Jurkat, Clone E6-1 (cell line): ENCODE data around the gene ATXN1.

Experiments
- DNase-seq: peaks from one replicate; pipeline ENCODE4 v3.0.0-alpha.2; 2011; ENCODE audit warnings: low read depth, low spot score
- H3K4me3 ChIP-seq: 2 replicates; pipeline ENCODE4 v1.5.1; 2011; ENCODE audit warnings: mild to moderate bottlenecking, low read length, control low read depth, moderate library complexity

ATXN1 gene

DNA sequence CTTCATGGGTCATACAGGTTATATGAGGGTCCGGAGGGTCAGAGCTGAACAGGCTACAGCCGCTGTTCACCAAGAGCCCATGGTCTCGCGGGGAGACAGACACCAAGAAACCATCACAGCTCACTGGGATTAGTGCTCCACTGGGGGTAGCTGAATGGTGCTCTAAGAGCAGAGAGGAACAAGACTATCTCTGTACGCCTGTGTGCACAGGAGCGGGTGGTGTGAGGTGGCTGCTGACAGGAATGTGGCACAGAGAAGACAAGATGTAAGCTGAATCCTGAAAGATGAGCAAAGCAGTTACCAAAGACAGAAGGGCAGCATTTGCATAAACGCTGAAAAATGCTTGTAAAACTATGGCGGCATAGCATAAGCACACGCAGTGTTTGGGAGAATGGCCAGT is 383.8 kb downstream of the ATXN1 start:
- H3K4me3 ChIP-seq: no peak overlapping the region
- DNase-seq: no peak

DNA sequence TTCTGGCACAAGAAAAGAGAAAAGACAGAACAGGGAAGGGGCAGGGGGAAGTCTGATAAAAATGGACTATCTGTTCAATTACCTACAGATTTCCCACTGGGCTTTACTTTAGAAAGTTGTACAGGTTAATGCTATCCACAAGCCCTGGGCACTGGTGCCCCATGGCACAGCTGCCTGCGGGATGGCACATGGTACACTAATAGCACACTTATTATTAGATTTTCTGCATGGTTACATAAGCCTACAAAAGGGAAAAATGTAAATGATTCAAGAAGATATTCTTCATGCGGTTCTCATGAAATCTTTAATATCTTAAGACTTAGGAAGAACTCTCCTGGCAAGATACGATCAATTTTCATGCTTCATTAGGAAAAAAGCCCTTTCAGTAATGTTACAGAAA is 385.4 kb downstream of the ATXN1 start:
- no peak overlapping the region for H3K4me3 ChIP-seq

DNA sequence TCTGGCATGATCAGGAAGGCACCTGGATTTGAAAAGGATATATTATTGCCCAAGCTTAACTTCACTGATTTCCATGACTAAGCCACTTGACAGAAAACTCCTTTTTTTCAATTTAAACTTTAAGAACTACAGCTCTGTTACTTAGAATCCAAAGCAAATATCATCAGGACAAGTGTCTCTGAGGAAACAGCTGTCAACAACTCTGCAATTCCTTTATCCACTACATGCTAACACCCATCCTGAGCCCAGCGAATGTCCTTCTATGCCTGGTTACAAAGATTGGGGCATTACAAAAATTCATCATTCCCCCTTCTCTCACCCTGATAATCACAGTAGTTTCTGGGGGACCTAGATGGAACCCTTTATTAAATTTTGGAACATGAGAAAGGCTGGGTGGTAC is 386.1 kb downstream of the ATXN1 start:
- H3K4me3 ChIP-seq: no peak overlapping the region
- no peak for DNase-seq

More for the DNA sequence above, 385.4 kb downstream of the ATXN1 start:
- no peak for DNase-seq

DNA sequence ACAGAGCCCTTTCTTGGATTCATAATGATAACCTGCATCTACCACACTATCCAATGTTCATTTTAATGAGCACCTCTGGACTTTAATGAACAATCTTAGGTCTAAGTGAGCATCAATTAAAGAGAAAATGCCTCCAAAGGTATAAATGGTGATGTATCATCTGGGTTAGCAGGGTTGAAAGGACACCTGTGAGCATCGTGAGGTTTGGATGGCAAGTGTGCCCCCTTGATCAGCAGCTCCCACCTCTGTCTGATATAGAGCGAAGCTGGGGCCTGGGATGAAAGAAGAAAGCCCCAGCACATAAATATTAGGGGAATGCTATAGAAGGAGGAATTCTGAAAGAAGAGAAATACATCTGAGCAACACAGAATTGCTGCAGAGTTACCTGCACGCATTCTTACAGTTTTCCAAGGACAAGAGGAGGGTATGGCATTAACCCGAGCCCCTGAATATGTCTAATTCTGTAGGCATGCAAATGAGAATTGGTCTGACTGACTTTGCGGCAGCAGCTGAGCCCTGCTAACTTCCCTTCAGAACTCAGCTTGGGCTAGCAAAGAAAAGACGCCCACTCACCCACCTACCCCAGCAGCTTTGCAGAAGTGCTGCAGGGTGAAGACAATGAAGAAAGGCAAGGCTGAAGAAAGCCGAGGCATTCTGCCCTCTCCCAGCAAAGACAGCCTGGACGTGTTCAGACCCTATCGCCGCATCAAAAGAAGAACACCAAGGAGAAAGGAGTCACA is 386.6 kb downstream of the ATXN1 start:
- no peak for DNase-seq
- H3K4me3 ChIP-seq: no peak overlapping the region

DNA sequence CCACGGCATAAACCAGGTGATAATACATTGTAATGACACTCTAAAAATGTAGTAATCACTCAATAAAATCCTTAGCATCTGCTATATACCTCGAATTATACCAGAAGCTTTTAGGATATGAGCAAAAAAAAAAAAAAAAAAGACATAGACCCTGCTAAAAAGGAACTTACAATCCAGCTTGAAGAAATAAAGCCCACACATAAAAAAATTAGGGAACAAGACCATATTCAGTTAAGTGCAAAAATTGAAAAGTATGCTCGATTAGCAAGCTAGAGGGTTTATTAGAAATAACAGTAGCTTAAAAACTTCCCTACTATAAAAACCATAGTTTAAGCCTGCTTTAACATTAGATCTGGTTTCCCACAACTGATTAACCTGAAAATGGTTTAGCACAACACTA is 387.2 kb downstream of the ATXN1 start:
- DNase-seq: no peak
- no peak overlapping the region for H3K4me3 ChIP-seq

DNA sequence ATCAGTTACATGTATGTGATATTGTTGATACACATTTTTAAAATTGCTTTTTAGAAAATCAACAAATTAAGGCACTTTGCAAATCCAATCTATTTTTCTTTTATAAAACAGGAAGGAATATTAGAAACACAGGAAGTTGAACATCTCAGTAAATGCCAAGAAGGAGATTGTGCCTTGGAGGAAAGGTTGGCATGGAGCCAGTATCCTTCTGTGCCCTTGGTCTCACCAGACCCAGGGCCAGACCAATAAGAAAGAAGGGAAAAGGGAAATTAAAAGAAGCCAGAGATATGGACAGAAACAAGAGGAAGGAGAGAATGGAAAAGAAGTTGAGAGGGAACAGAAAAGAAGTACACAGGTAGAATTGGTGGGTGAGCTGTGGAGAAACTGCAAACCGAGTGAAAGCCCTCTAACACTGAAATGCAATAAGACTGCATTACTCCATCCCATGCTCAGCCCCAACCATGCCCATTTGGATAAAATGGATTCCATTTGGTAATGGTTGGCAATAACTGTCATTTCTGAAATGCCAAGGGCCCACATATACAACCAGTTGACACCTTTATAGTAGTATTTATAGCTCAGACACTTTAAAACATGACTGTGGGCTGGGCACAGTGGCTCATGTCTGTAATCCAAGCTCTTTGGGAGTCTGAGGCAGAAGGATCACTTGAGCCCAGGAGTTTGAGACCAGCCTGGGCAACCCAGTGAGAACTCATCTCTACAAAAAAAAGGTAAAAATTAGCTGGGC is 389.1 kb downstream of the ATXN1 start:
- H3K4me3 ChIP-seq: no peak overlapping the region
- no peak for DNase-seq

DNA sequence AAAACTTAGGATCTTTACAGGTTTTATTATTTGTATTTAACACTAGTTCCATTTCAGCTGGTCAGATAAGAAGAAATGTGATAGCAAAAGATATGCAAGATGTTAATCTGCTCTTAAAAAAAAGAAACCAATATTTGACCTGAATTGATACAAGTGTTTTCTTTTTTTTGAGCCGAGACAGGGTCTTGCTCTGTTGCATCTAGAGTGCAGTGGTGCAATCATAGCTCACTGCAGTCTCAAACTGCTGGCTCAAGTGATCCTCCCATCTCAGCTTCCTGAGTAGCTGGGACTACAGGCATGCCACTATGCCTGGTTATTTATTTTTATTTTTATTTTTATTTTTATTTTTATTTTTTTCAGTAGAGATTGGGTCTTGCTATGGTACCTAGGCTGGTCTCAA is 389.9 kb downstream of the ATXN1 start:
- DNase-seq: no peak
- no peak overlapping the region for H3K4me3 ChIP-seq

DNA sequence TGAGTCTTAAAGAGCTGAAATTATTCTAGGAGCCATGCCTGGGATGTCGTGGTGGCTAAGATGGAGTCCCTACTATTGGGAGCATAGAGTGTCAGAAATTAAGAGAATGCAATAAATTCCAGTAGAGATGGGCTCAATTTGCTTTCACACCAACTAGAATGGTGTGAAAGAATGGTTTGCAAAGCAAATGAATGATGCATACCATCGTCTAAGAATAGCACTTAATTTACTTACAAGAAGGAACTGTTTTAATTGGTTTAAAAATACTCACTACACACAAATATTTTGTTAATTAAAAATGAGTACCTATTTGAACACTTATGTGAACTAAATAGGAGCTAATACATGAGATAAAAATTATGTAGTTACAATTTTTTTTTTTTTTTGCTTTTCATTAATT is 390.3 kb downstream of the ATXN1 start:
- no peak overlapping the region for H3K4me3 ChIP-seq
- no peak for DNase-seq

DNA sequence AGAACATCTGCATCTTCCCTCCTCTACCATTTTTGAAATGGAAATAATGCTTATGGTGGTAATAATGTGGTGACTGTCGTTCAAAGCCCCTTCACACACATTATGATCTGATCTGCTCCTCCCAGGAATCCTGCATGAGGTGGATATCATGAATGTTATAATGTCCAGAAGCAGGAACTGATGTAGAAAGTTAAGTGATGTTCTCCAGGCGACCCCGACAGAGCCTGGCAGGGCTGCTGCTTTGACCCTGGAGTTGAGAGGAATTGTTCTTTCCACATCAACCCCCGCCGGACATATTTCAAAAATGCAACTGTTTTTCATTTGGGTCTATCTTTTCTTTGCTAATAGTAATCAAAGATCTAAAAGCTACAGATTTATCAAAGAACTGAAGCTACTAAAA is 391.3 kb downstream of the ATXN1 start:
- no peak overlapping the region for H3K4me3 ChIP-seq
- no peak for DNase-seq

DNA sequence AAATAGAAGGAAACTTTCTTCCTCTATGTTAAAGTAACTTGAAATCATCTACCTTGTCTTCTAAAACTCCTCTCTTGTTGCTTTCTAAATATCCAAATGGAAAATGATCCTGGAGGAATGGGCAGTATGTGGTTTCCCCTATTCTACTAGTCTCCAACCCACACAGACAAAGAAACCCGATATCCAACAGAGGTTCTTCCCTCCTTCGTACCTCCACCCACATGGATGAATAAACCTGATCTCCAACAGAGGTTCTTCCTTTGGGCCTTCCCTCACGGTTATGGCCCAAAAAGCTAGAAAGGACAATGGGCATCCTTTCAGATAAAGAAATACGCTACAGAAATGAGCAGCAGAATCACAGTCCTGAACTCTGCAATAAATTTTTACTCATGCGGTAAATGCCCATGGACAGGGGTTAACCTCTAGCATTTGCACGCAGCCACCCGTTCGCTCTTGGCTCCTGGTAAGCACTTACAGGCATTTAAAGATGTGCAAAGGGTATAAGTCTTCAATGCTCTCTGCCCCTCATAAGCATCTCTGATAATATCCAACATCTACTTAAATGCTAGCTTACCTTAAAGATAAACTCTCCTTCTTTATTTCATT is 392.0 kb downstream of the ATXN1 start:
- no peak overlapping the region for H3K4me3 ChIP-seq
- DNase-seq: no peak

DNA sequence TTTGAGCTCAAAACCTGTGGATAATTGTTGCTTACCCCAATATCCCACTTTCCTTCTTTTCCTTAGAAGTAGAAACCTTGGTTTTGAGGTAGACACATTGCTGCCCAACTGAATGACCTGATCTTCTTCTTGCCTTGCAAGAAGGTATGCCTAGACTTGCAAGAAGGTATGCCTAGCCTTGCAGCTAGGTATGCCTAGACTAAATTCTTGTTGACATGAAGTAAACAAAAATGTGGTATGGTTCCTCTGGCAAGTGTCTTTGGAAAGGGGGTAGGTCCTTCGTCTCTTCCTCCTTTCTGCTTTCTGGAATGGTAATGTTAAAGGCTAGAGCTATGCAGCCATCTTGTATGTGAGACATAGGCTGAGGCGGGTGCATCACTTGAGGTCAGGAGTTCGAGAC is 393.7 kb downstream of the ATXN1 start:
- no peak for DNase-seq
- no peak overlapping the region for H3K4me3 ChIP-seq

DNA sequence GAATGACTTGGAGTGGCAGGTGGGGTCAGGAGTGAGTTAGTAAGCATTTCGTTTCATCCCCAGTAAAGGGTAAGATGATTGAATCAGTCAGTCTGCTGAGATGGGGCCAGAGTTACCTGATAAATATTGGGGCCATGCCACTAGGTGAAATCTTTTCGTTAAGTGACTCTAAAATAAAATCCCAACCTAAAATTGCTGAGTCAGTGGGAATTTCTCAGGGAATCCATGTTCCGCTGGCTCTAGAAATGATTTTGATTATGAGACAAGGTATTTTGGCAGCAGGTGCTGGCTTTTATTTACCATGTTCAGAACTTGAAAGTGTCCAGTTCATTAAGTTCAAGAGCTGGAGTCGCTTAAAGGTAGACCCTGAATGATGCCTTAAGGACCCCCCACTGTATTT is 397.5 kb downstream of the ATXN1 start:
- DNase-seq: no peak
- H3K4me3 ChIP-seq: no peak overlapping the region

DNA sequence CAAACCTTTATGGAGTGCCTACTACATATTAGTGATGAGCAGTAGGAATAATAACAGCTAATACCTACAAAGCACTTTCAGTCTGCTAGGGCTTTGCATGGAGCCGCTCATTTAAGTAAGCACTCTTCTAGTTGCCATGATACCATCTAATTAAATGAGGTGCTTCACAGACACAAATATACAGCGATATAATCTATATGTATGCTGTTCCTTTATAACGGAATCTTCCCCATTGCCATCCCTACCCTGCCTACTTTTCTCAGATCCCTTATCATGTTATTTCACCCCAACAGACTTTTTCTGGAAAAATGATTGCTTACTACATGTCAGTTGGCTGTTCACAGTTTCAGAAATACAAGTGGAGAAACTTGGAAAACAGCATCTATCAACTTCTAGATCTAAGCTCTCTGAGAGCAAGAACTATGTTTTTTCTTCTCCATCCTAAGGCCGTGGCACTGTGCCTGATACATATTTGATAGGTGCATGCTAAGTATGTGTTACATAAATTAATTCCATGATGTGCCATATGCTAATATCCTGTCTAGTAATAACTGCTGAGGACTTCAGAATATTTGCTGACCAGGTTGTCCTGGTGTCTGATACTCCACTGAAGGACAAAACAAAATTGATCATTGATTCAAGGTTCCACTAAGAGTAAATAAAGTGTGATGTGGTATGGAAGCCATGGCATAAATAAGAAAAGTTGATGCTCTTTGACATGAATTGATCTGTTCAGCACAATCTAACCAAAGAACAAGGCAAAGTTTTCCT is 398.3 kb downstream of the ATXN1 start:
- no peak overlapping the region for H3K4me3 ChIP-seq
- no peak for DNase-seq

DNA sequence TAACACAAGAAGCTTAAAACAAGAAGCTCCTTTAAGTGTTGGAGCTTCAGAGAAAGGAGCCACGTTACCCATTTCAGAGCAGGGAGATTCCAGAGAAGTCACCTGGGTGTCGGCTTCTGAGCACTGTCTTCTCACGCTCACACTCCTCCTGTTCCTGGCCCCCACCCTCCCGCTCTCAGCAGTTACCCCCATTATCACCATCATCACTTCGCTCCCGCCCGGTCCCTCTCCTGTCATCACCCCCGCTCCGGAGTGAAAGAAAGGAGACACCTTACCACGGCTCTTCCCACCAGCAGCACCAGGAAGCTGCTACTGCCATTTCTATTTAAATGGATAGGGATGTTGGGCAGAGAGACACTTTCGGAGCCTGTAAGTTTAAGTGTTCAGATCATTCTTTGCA is 399.0 kb downstream of the ATXN1 start:
- H3K4me3 ChIP-seq: no peak overlapping the region
- DNase-seq: no peak

DNA sequence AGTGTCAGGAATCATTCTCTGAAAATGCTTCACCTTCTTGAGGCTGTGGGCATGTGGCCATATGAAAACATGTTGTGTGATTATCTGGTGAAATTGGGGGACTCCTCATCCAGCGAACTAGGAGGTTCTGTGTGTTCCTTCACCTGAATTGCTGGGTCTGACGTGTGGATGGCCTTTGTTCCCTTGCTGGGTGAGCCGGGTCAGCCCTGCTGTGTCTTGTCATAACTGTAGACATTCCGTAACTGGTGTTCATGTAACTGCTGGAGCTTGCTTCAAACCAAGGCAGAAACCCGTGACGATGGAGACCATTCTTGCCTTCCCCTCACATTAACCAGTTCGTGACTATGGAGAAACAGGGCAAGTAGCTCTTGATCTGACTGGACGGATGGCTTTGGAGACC is 399.4 kb downstream of the ATXN1 start:
- no peak for DNase-seq
- no peak overlapping the region for H3K4me3 ChIP-seq

DNA sequence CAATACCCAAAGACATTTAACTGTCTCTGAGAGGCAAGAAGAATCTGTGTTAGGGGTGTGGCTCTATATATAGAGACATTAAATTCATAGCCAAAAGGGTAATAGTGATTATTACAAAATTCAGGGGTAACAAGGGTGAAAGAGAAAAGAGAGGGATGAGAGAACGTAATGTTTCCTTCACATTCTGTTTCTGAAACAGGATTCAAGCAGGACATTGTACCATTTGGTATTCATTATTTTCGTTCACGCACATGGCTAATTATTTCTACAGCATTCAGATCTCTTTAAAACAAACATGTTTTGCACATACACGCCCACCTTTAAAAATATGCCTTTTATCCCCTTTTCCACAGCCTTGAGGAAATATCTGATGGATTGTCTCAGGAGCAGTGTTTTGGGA is 400.1 kb downstream of the ATXN1 start:
- no peak overlapping the region for H3K4me3 ChIP-seq
- no peak for DNase-seq

DNA sequence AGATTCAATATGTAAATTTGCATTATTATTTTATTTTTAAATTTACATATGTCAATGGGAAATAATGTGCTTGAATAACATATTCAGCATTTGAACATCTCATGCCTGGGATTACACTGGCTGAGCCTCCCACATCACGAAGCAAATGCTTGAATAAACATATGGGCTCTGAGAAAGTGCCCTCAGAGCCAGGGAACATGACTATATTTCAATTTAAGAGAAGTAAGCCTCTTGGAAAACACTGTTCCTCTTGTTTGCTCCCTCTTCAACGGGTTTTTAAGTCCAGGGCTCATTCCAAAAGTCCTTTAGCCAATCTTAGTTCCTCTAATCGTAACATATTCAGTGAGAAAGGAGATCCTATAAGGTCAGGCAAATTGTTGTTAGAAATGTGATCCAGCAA is 400.9 kb downstream of the ATXN1 start:
- no peak overlapping the region for H3K4me3 ChIP-seq
- no peak for DNase-seq

DNA sequence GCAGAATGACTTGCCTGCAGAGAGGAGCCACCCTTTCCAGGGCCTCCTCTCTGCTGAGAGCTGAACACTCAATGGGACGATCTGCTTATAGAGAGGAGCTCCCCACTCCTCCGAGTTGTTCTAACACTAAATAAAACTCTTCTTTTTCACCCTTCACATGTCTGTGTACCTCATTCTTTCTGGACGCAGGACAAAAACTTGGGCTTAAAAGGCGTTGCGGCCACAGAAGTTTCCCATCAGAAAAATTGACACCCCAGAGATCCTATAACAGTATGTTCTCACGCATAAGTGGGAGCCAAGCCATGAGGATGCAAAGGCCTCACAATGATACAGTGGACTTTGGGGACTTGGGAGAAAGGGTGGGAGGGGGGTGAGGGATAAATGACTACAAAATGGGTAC is 401.7 kb downstream of the ATXN1 start:
- no peak overlapping the region for H3K4me3 ChIP-seq
- DNase-seq: no peak

DNA sequence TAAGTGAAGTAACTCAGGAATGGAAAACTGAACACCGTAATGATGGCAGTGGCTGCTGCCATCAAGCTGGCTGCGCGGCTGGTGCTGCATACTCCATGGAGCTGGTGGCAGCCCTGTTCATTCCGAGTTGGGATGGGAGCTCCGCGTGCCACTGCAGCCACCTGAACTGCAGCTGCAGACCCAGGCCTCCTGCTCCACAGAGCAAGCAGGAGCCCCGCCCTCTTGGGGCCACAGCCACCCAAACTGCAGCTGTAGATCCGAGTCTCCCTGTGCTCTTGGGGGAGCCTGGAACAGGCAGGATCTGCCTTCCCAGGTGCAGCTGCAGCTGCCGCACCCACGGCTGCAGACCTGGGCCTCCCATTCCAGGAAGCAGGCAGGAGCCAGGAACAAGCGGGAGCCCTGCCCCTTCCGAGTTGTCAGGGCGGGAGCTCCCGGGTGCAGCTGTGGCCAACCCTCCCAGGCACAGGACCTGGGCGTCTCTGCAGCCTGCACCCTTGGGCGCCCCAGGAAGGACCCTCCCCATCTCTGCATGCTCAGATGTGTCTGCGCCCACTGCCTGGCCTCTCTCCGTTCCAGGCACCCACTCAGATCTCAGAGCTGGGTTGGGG is 402.6 kb downstream of the ATXN1 start:
- H3K4me3 ChIP-seq: no peak overlapping the region
- no peak for DNase-seq
